Esophagus (tissue), 2 donors: ENCODE measurements around the gene TTC22. TPM values are rescaled to one million over a fixed set of nuclear protein-coding genes. Genes with fewer than 3 reads are reported as not detected.

Source experiments
- H3K27ac ChIP-seq, 2 donors: one replicate each; pipeline ENCODE4 v1.5.1; 2013; ENCODE audit warnings: low read depth in 2 of 2, mild to moderate bottlenecking in 2 of 2, inconsistent platforms in 1 of 2, low read length in 1 of 2, moderate library complexity in 1 of 2
- H3K27me3 ChIP-seq, 2 donors: one replicate each; pipeline ENCODE4 v1.6.1; 2013; ENCODE audit warnings: low read length in 2 of 2, control low read depth in 1 of 2, mild to moderate bottlenecking in 1 of 2; ENCODE audit not compliant: insufficient read depth in 2 of 2, control insufficient read depth in 1 of 2
- H3K36me3 ChIP-seq, 2 donors: one replicate each; pipeline ENCODE4 v1.6.1; 2013; ENCODE audit warnings: low read length in 1 of 2; ENCODE audit not compliant: control insufficient read depth in 2 of 2, insufficient read depth in 2 of 2
- H3K4me1 ChIP-seq, 2 donors: one replicate each; pipeline ENCODE4 v1.6.1; 2013; ENCODE audit warnings: low read length in 1 of 2; ENCODE audit not compliant: control insufficient read depth in 2 of 2, insufficient read depth in 2 of 2
- H3K4me3 ChIP-seq, 2 donors: one replicate each; pipeline ENCODE4 v1.5.1; 2013; ENCODE audit warnings: low read length in 2 of 2, mild to moderate bottlenecking in 2 of 2, low read depth in 1 of 2, moderate library complexity in 1 of 2
- H3K9me3 ChIP-seq, 2 donors: one replicate each; pipeline ENCODE4 v1.6.1; 2013; ENCODE audit warnings: mild to moderate bottlenecking in 2 of 2, low read depth in 1 of 2, low read length in 1 of 2, moderate library complexity in 1 of 2; ENCODE audit not compliant: control insufficient read depth in 2 of 2, insufficient read depth in 1 of 2
- WGBS, 2 donors: extraction: QIAGEN DNeasy Blood & Tissue Kit; methylation state at CpG; one replicate each; pipeline ENCODE4 v1.1.7; 2013; 5-methylcytosine and 5-hydroxymethylcytosine counted together
- polyA plus RNA-seq, 2 donors: library from polyadenylated mRNA; stranded (reverse); fragments of 200-250 nt; gene quantifications; one replicate each; pipeline ENCODE4 v1.2.3, GENCODE V29; 2013
- donor health status: healthy with polysubstance abuse.
- donor health status: Bipolar disorder and iron deficiency.

TTC22 gene
- polyA plus RNA-seq, 2 donors: 83.5 to 92.9 TPM

DNA sequence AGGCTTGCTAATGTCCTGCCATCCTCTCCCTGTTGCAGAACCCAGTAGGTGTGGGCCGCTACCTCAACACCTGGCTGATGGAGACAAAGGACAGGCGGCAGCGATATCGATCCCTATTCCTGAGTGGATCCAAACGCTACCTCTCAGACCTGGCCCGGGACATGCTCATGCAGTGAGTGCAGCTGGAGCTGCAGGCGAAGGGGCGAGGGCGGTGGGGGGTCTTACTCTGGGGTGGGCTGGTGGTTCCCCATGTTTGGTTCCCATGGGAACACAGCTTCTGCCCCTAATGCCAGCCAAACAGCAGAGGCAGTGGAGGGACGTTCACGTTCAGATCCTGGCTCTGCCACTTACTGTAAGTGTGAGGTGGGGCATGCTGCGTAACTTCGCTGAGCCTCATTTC is 15.8 kb upstream of the TTC22 start:
- WGBS, 2 donors: 85 to 91% methylated on average over 13 of the region's 13 CpGs
- peaks cover 0 to 5% of the 10 kb centered on the region in 2 donors for H3K4me1 ChIP-seq
- no peaks in the 10 kb centered on the region for H3K9me3 ChIP-seq
- peaks cover 0 to 5% of the 10 kb centered on the region in 2 donors for H3K36me3 ChIP-seq
- H3K27me3 ChIP-seq: no peaks in the 10 kb centered on the region
- no peak overlapping the region for H3K4me3 ChIP-seq
- no peak overlapping the region for H3K27ac ChIP-seq

DNA sequence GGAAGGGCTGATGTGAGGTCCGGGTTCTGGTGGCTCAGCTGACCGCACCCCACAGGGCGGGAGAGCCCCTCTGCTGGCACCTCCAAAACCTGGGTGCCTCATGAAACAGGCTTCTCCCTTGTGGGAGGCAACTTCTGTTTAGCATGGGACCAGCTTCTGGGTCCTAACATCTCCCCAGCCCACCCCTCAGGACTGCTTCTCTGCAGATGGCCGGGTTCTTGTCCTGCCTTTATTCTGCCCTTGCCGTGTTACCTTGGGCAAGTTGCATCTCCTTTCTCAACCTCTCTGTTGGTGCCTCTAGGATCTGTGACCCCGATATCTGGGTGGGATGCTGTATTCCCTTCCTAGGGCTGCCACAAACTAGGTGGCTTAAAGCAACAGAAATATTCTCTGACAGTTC is 15.0 kb upstream of the TTC22 start:
- H3K36me3 ChIP-seq: peaks cover 0 to 5% of the 10 kb centered on the region in 2 donors

DNA sequence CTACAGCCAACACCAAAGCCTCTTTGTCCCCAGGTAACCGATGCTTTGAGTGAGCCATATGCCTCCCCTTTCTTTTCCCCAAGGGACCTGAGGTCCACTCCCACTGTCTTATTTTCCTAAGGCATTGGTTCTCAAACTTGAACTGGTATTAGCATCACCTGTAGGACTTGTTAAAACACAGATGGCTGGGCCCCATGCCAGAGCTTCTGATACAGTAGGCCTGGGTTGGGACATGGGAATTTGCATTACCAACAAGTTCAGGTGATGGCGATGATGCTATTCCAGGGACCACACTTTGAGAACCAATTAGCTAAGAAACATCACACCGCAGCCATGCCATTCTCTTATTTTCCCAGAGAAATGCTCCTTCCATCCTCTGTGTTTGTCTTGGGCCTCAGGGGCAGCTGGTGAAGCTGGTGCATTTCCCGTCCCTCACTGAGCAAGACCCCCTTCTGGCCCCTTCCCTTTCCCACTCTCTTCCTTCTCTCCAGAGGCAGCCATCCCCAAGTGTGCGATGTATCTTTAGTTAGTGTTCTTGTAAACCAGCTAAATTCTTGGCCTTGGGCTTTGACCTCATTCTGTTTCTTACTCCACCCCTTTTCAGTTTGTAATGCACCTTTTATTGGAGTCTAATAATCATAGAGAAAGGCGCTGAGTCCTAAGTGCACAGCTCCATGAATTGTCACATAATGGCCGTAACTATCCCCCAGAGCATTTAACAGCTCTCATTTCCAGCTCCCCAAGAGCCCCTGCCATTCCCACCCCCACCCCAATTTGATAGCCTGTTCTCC is 14.2 kb upstream of the TTC22 start:
- no peak overlapping the region for H3K27ac ChIP-seq

More for the DNA sequence above, 15.0 kb upstream of the TTC22 start:
- H3K4me1 ChIP-seq: peaks cover 0 to 5% of the 10 kb centered on the region in 2 donors
- H3K27me3 ChIP-seq: no peaks in the 10 kb centered on the region
- H3K9me3 ChIP-seq: no peaks in the 10 kb centered on the region
- H3K27ac ChIP-seq: no peak overlapping the region
- WGBS, 2 donors: 64 to 75% methylated on average over 6 of the region's 6 CpGs
- H3K4me3 ChIP-seq: no peak overlapping the region

DNA sequence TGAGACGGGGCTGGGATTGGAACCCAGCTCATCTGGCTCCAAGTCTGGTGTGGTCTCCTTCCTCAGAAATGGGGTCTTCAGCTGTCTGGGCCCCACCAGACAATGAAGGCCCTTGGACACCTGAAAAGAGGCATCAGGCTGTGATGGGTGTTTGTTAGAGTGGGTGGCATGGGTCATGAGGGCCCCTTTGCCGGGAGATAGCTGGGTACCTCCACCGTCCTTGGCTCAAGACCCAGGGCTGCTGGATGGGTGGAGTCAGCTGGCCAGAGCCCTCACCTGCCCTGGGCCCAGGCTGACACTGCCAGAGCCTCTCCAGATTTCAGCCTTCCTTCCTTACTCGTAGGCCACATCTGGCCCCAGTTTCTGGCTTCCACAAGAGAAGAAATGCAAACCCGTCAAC is 13.4 kb upstream of the TTC22 start:
- Histone ChIP-seq H3K36me3 (peaks cover 0 to 5% of the 10 kb centered on the region in 2 donors), H3K4me3 (no peak overlapping the region), H3K27ac (no peak overlapping the region), H3K27me3 (no peaks in the 10 kb centered on the region), H3K9me3 (no peaks in the 10 kb centered on the region), H3K4me1 (peaks cover 0 to 5% of the 10 kb centered on the region in 2 donors)
- 64 to 85% methylated on average over 5 of the region's 5 CpGs for WGBS, 2 donors

More for the DNA sequence above, 14.2 kb upstream of the TTC22 start:
- Histone ChIP-seq H3K36me3 (peaks cover 0 to 5% of the 10 kb centered on the region in 2 donors), H3K4me1 (peaks cover 0 to 5% of the 10 kb centered on the region in 2 donors), H3K27me3 (no peaks in the 10 kb centered on the region), H3K4me3 (no peak overlapping the region), H3K9me3 (no peaks in the 10 kb centered on the region)
- 83 to 84% methylated on average over 7 of the region's 7 CpGs for WGBS, 2 donors

DNA sequence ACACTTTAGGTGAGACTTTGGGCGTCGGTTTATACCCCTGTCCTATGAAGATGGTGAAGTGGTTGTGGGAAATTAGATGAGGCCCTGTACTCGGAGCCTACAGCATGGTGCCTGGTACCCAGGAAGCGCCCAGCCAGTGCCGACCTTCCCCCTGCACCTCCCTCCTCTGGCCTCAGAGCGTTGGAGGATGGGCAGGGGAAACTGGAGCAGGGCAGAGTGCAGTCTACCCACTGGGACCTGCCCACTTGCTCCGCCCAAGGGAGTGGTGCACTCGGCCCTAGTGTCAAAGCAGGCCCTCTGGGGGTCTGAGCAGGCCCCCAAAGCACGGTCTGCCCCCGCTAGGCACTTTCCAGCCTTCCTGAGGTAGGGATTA is 13.0 kb upstream of the TTC22 start:
- peaks cover 0 to 5% of the 10 kb centered on the region in 2 donors for H3K36me3 ChIP-seq
- H3K27me3 ChIP-seq: no peaks in the 10 kb centered on the region
- WGBS, 2 donors: 74 to 82% methylated on average over 9 to 10 of the region's 10 CpGs
- no peak overlapping the region for H3K27ac ChIP-seq
- H3K4me1 ChIP-seq: peaks cover 0 to 3% of the 10 kb centered on the region in 2 donors
- no peaks in the 10 kb centered on the region for H3K9me3 ChIP-seq
- H3K4me3 ChIP-seq: no peak overlapping the region

DNA sequence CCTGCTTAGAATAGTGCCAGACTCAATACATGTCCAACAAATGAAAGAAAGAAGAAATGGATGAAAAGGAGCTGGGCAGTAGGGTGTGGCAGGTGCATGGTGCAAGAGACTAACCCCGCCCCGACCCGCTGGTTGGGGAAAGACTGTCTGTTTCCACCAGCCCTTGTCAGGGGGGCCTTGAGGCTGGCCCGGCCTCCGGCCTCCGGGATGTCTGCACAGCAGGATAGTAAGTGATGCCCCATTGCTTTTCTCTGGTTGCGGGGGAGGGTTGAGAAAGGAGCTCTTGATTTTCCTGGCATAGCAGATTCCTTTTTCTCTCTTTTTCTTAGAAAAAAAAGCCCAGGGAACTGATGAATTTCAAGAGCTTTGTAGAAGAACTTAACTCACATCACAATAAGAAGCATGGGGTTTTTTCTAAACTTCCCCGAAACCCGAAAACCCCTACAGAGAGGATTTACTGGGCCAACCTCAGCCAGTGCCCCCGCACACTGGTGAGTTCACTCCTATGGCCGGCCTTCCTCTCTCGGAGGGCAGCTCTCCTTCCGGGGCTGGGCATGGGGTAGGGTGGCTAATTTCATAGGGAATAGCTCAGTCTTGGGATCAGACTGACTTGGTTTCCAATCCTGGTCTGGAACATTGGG is 12.5 kb upstream of the TTC22 start:
- H3K36me3 ChIP-seq: peaks cover 0 to 5% of the 10 kb centered on the region in 2 donors
- 73 to 74% methylated on average over 13 of the region's 13 CpGs for WGBS, 2 donors
- peaks cover 0 to 2% of the 10 kb centered on the region in 2 donors for H3K4me1 ChIP-seq
- no peak overlapping the region for H3K27ac ChIP-seq
- no peaks in the 10 kb centered on the region for H3K9me3 ChIP-seq
- no peaks in the 10 kb centered on the region for H3K27me3 ChIP-seq
- no peak overlapping the region for H3K4me3 ChIP-seq

DNA sequence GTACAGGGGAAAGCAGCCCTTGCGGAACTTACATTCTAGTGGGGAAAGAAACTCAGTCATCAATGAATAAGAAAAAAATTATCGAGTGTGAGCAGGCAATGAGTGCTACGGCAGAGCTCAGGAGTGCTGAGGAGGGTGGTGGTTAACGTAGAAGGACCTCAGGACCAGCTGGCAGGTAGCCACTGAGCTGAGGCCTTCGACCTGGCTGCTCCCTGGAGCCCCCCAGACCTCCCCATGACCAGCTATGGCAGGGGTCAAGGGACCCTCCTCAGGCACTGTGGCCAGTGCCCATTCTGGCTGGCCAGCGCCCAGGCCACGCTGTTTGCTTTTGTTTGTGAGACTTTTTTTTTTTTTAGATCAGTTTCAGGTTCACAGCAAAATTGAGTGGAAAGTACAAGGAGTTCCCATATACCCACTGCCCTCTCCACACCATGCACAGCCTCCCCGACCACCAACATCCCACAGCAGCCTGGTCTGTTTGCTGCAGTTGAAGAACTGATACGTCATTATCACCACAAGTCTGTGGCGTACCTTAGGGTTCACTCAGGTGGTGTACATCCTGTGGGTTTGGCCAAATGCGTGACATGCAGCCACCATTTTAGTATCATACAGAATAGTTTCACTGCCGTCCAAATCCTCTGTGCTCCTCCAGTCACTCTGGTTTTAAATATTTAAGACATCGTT is 11.8 kb upstream of the TTC22 start:
- H3K4me3 ChIP-seq: no peak overlapping the region
- 74 to 78% methylated on average over 13 of the region's 13 CpGs for WGBS, 2 donors
- no peaks in the 10 kb centered on the region for H3K9me3 ChIP-seq
- H3K36me3 ChIP-seq: peaks cover 0 to 5% of the 10 kb centered on the region in 2 donors
- H3K4me1 ChIP-seq: peaks cover 0 to 2% of the 10 kb centered on the region in 2 donors
- no peaks in the 10 kb centered on the region for H3K27me3 ChIP-seq
- H3K27ac ChIP-seq: no peak overlapping the region

DNA sequence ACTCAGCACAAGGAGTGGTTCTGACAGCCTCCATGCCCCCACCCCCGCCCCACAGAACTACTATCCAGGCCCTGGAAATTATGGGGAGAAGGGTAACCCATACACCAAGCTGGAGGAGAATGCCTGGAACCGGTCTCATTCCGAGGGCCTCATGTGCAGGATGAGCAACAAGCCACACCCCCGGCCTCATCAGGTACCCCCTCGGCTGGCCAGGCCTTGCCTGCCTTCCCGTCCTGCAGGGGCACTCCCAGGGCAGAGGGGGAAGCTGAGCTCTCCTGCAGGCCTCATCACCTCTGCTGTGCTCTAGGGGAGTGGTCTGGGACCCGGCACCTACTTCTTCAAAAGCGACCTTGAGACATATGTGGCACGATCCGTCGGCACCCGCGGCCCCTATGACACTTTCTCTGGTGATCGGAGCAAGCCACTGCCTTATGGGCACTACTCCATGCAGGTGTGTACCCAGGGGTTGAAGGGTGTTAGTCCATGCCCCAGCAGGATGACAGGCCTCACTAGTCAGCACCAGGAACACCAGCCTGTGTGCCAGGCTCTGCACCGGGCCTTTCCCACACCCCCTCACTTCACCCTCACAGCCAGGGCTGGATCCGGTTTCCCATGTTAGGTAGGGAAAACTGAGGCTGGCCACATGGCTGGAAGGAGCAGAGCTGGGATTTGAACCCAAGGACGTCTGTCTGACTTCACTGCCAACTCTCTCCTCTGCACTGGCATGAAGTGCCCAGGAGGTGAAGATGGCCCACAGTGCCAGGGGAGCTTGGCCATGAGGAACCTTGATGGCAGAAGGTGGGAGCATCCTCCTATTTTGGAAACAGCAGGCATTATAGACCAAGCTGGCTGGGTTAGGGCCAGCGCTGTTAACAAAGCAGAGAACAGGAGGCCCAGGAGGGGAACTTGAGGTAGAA is 10.9 kb upstream of the TTC22 start:
- Histone ChIP-seq H3K36me3 (peaks cover 0 to 5% of the 10 kb centered on the region in 2 donors), H3K9me3 (no peaks in the 10 kb centered on the region), H3K4me1 (peaks cover under 1 to 2% of the 10 kb centered on the region in 2 donors), H3K27me3 (no peaks in the 10 kb centered on the region), H3K4me3 (no peak overlapping the region), H3K27ac (no peak overlapping the region)
- WGBS, 2 donors: 85 to 88% methylated on average over 18 of the region's 18 CpGs

DNA sequence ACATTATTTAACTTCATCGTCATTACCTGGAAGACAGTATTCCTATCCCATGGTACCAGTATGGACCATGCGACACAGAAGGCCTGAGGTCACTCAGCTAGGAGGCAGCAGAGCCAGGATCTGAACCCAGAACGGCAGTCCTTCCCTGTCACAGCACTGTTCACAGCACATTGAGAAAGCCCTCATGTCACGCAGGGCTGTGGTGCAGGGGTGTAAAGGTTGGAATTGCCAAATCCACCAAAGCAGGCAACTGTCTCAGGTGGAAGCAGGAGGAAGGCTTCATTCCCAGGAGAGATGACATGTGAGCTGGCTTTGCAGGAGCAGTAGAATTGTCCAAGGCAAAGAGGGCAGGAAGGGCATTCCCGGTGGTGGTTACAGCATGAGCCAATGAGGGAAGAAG is 9.9 kb upstream of the TTC22 start:
- Histone ChIP-seq H3K4me3 (no peak overlapping the region), H3K27me3 (no peaks in the 10 kb centered on the region), H3K9me3 (no peaks in the 10 kb centered on the region), H3K27ac (no peak overlapping the region), H3K36me3 (peaks cover 0 to 5% of the 10 kb centered on the region in 2 donors), H3K4me1 (peaks cover 4 to 5% of the 10 kb centered on the region in 2 donors)
- 88 to 89% methylated on average over 5 of the region's 5 CpGs for WGBS, 2 donors
